ENCODE data around the gene SIRPB2.

The SIRPB2 gene

GRCh38 chr20:1491281-1491840 is at the start of gene SIRPB2:
Gene SIRPB2 (minus strand): TSS chr20:1491420. CDS start chr20:1491359, 61 bp downstream.
- DNase-seq (ENCODE audit: low read depth): no peak
- H3K4me3 ChIP-seq (ENCODE audit: low read length): no peak within 1 kb of the TSS
- TF ChIP-seq CTCF (conservative IDR thresholded peaks at IDR 0.05; ENCODE audit: low read depth, low read length): no peak

- DNase-seq (ENCODE audit: low read depth): no peak
- no peak for TF ChIP-seq CTCF (conservative IDR thresholded peaks at IDR 0.05; ENCODE audit: low read depth, low read length)
- H3K4me3 ChIP-seq (ENCODE audit: low read length): no peak overlapping the region
Observed at GRCh38 chr20:1539816-1540419, 48.7 kb upstream of the SIRPB2 start.

- TF ChIP-seq CTCF (conservative IDR thresholded peaks at IDR 0.05; ENCODE audit: low read depth, low read length): no peak
- no peak overlapping the region for H3K4me3 ChIP-seq (ENCODE audit: low read length)
Observed at GRCh38 chr20:1538655-1539054, 47.4 kb upstream of the SIRPB2 start.

GRCh38 chr20:1537731-1538058 is 46.5 kb upstream of the SIRPB2 start:
- no peak for TF ChIP-seq CTCF (conservative IDR thresholded peaks at IDR 0.05; ENCODE audit: low read depth, low read length)
- no peak overlapping the region for H3K4me3 ChIP-seq (ENCODE audit: low read length)
- no peak for DNase-seq (ENCODE audit: low read depth)

More at GRCh38 chr20:1538655-1539054, 47.4 kb upstream of the SIRPB2 start:
- no peak for DNase-seq (ENCODE audit: low read depth)

GRCh38 chr20:1536893-1537730 is 45.9 kb upstream of the SIRPB2 start:
- no peak for TF ChIP-seq CTCF (conservative IDR thresholded peaks at IDR 0.05; ENCODE audit: low read depth, low read length)
- no peak overlapping the region for H3K4me3 ChIP-seq (ENCODE audit: low read length)
- no peak for DNase-seq (ENCODE audit: low read depth)

- no peak for TF ChIP-seq CTCF (conservative IDR thresholded peaks at IDR 0.05; ENCODE audit: low read depth, low read length)
- DNase-seq (ENCODE audit: low read depth): no peak
- no peak overlapping the region for H3K4me3 ChIP-seq (ENCODE audit: low read length)
Observed at GRCh38 chr20:1535420-1536175, 44.4 kb upstream of the SIRPB2 start.
